Upper lobe of left lung (tissue), 4 donors: ENCODE results near the gene TRDN.
"Not testable (repeated sequence)": the region's sequence is repeated elsewhere in the genome, so short reads cannot be mapped to it uniquely, and the experiment has no call there.

Source experiments
- CTCF ChIP-seq, 6 experiments: fragments of 450-650 bp in 4 of 6; fragments of 200-600 bp in 2 of 6; sonication (generic) in 2 of 6; IDR thresholded peaks; one replicate each; pipeline ENCODE4 v1.5.1; 2016 to 2019; ENCODE audit warnings: antibody characterized with exemption in 6 of 6
- EP300 ChIP-seq, 4 donors: sonication (generic); formaldehyde crosslinking; IDR thresholded peaks; one replicate each; pipeline ENCODE4 v1.5.1; 2017; ENCODE audit warnings: antibody characterized with exemption in 4 of 4, control low read depth in 2 of 4
- POLR2A ChIP-seq, 4 donors: fragments of 450-650 bp; IDR thresholded peaks; one replicate each; pipeline ENCODE4 v1.5.1; 2016 to 2017; ENCODE audit warnings: antibody characterized with exemption in 4 of 4, mild to moderate bottlenecking in 2 of 4

- not testable (repeated sequence) for TF ChIP-seq CTCF, POLR2A, EP300 (IDR thresholded peaks at IDR 0.05)
These were observed 164.6 kb downstream of the TRDN start for GRCh38 chr6:123472025-123472702.
